ENCODE results near the gene ZFYVE27. TPM values are rescaled to one million over a fixed set of nuclear protein-coding genes. Genes with fewer than 3 reads are reported as not detected.
A peak's percentile ranks its signal among the peaks of the same experiment; 100 is the strongest.

Gene ZFYVE27
- total RNA-seq, 1 donor from 2014 or later = 40.7 TPM

GRCh38 chr10:97714401-97715258 lies 22.3 kb upstream of the ZFYVE27 start:
- Mint-ChIP-seq H3K36me3 (peaks cover 11% of the 10 kb centered on the region), H3K27ac (peak overlapping the region; percentile 100), H3K4me3 (peak overlapping the region; percentile 98), H3K4me1 (peaks cover 54% of the 10 kb centered on the region), H3K9me3 (no peaks in the 10 kb centered on the region), H3K27me3 (ENCODE audit: low read depth) (no peaks in the 10 kb centered on the region)
- no peak for TF ChIP-seq CTCF (IDR thresholded peaks at IDR 0.05; ENCODE audit: unreplicated experiment)
- peak; percentile 59 to 77 for DNase-seq (ENCODE audit: low spot score in 2 of 2, unreplicated experiment in 2 of 2)

GRCh38 chr10:97715259-97715874 lies 21.6 kb upstream of the ZFYVE27 start:
- Mint-ChIP-seq H3K9me3 (no peaks in the 10 kb centered on the region), H3K27me3 (ENCODE audit: low read depth) (no peaks in the 10 kb centered on the region), H3K4me3 (peak overlapping the region; percentile 98), H3K36me3 (peaks cover 13% of the 10 kb centered on the region), H3K4me1 (peaks cover 54% of the 10 kb centered on the region), H3K27ac (peak overlapping the region; percentile 100)
- DNase-seq (ENCODE audit: low spot score in 2 of 2, unreplicated experiment in 2 of 2) = no peak
- TF ChIP-seq CTCF (IDR thresholded peaks at IDR 0.05; ENCODE audit: unreplicated experiment) = no peak

GRCh38 chr10:97717627-97718026 lies 19.3 kb upstream of the ZFYVE27 start:
- Mint-ChIP-seq H3K4me1 (peaks cover 54% of the 10 kb centered on the region), H3K27me3 (ENCODE audit: low read depth) (no peaks in the 10 kb centered on the region), H3K27ac (peak overlapping the region; percentile 47), H3K4me3 (no peak overlapping the region), H3K36me3 (peaks cover 21% of the 10 kb centered on the region), H3K9me3 (no peaks in the 10 kb centered on the region)
- no peak for TF ChIP-seq CTCF (IDR thresholded peaks at IDR 0.05; ENCODE audit: unreplicated experiment)
- DNase-seq (ENCODE audit: low spot score in 2 of 2, unreplicated experiment in 2 of 2) = no peak

- H3K27ac Mint-ChIP-seq = peak overlapping the region; percentile 74
- H3K9me3 Mint-ChIP-seq = no peaks in the 10 kb centered on the region
- H3K27me3 Mint-ChIP-seq (ENCODE audit: low read depth) = no peaks in the 10 kb centered on the region
These were observed 18.8 kb upstream of the ZFYVE27 start for GRCh38 chr10:97718178-97718577.

GRCh38 chr10:97718659-97719142 lies 18.2 kb upstream of the ZFYVE27 start:
- Mint-ChIP-seq H3K27ac (peak overlapping the region; percentile 74), H3K9me3 (no peaks in the 10 kb centered on the region), H3K4me3 (no peak overlapping the region), H3K4me1 (peaks cover 49% of the 10 kb centered on the region), H3K27me3 (ENCODE audit: low read depth) (no peaks in the 10 kb centered on the region), H3K36me3 (peaks cover 21% of the 10 kb centered on the region)
- no peak for DNase-seq (ENCODE audit: low spot score in 2 of 2, unreplicated experiment in 2 of 2)
- no peak for TF ChIP-seq CTCF (IDR thresholded peaks at IDR 0.05; ENCODE audit: unreplicated experiment)

More at GRCh38 chr10:97718178-97718577, 18.8 kb upstream of the ZFYVE27 start:
- Mint-ChIP-seq H3K4me3 (no peak overlapping the region), H3K36me3 (peaks cover 21% of the 10 kb centered on the region), H3K4me1 (peaks cover 49% of the 10 kb centered on the region)
- no peak for TF ChIP-seq CTCF (IDR thresholded peaks at IDR 0.05; ENCODE audit: unreplicated experiment)
- no peak for DNase-seq (ENCODE audit: low spot score in 2 of 2, unreplicated experiment in 2 of 2)

All from mesothelial cell of epicardium (in vitro differentiated cells).